SK-N-MC (cell line): Measurements from ENCODE around the gene SCNN1A.
A peak's percentile ranks its signal among the peaks of the same experiment; 100 is the strongest.

Source experiments
- DNase-seq: peaks from one replicate; pipeline ENCODE4 v3.0.0-alpha.2; 2011; ENCODE audit warnings: low read depth, low spot score
- H3K27ac ChIP-seq: fragments of 200-600 bp; sonication (generic); 2 replicates; pipeline ENCODE4 v1.5.1; 2016; ENCODE audit warnings: mixed run types
- H3K36me3 ChIP-seq: fragments of 200-600 bp; sonication (generic); 2 replicates; pipeline ENCODE4 v1.6.1; 2017; ENCODE audit warnings: antibody characterized with exemption, low read length, mixed read lengths; ENCODE audit not compliant: insufficient read depth
- H3K4me3 ChIP-seq: fragments of 200-600 bp; sonication (generic); 2 replicates; pipeline ENCODE4 v1.5.1; 2016
- H3K9ac ChIP-seq: fragments of 200-600 bp; sonication (generic); 2 replicates; pipeline ENCODE4 v1.8.0; 2017; ENCODE audit warnings: mixed run types, mixed read lengths; ENCODE audit not compliant: insufficient read length
- H3K9me3 ChIP-seq: fragments of 200-600 bp; sonication (generic); 2 replicates; pipeline ENCODE4 v1.6.1; 2017; ENCODE audit warnings: low read depth, mild to moderate bottlenecking, antibody characterized with exemption, low read length, moderate library complexity, mixed read lengths
- EZH2 ChIP-seq: fragments of 200-600 bp; sonication (generic); IDR thresholded peaks from one replicate; pipeline ENCODE4 v1.6.1; 2017; ENCODE audit warnings: antibody characterized with exemption
- FOXP2 ChIP-seq: optimal IDR thresholded peaks from 2 replicates; pipeline ENCODE3; 2011; ENCODE audit warnings: mild to moderate bottlenecking, moderate library complexity; ENCODE audit not compliant: insufficient read depth; ENCODE audit errors: extremely low read length, control extremely low read depth
- POLR2AphosphoS5 ChIP-seq: IDR thresholded peaks from 2 replicates; pipeline ENCODE4 v1.6.1; 2012; ENCODE audit warnings: mild to moderate bottlenecking, low read depth, low read length, borderline replicate concordance

Gene SCNN1A

GRCh38 chr12:6367969-6368892 is 7.1 kb downstream of the SCNN1A start:
- no peak for TF ChIP-seq FOXP2
- no peak for TF ChIP-seq POLR2AphosphoS5
- no peak for TF ChIP-seq EZH2
- Histone ChIP-seq H3K27ac (no peak overlapping the region), H3K9me3 (no peaks in the 10 kb centered on the region), H3K36me3 (no peaks in the 10 kb centered on the region), H3K9ac (no peak overlapping the region), H3K4me3 (no peak overlapping the region)
- DNase-seq = no peak

- Histone ChIP-seq H3K36me3 (no peaks in the 10 kb centered on the region), H3K4me3 (no peak overlapping the region), H3K27ac (no peak overlapping the region), H3K9ac (no peak overlapping the region), H3K9me3 (no peaks in the 10 kb centered on the region)
- no peak for TF ChIP-seq EZH2
- no peak for TF ChIP-seq POLR2AphosphoS5
- peak; percentile 14 for DNase-seq
Measured at GRCh38 chr12:6367065-6367968, 8.0 kb downstream of the SCNN1A start.

GRCh38 chr12:6364044-6364374 is 11.4 kb downstream of the SCNN1A start:
- no peak for DNase-seq
- Histone ChIP-seq H3K4me3 (no peak overlapping the region), H3K27ac (no peak overlapping the region), H3K9me3 (no peaks in the 10 kb centered on the region), H3K9ac (no peak overlapping the region), H3K36me3 (no peaks in the 10 kb centered on the region)
- TF ChIP-seq FOXP2 = no peak
- TF ChIP-seq POLR2AphosphoS5 = no peak
- TF ChIP-seq EZH2 = no peak

GRCh38 chr12:6363330-6364043 is 11.9 kb downstream of the SCNN1A start:
- no peak overlapping the region for H3K27ac ChIP-seq
- H3K9me3 ChIP-seq = no peaks in the 10 kb centered on the region
- H3K4me3 ChIP-seq = no peak overlapping the region
- no peaks in the 10 kb centered on the region for H3K36me3 ChIP-seq
- DNase-seq = no peak
- TF ChIP-seq POLR2AphosphoS5 = no peak
- no peak for TF ChIP-seq FOXP2
- no peak for TF ChIP-seq EZH2
- H3K9ac ChIP-seq = no peak overlapping the region

GRCh38 chr12:6363010-6363329 is 12.4 kb downstream of the SCNN1A start:
- TF ChIP-seq POLR2AphosphoS5 (no peak), FOXP2 (no peak), EZH2 (no peak)
- Histone ChIP-seq H3K36me3 (no peaks in the 10 kb centered on the region), H3K27ac (no peak overlapping the region), H3K9ac (no peak overlapping the region), H3K9me3 (no peaks in the 10 kb centered on the region), H3K4me3 (no peak overlapping the region)
- DNase-seq = no peak

GRCh38 chr12:6362403-6362802 is 13.0 kb downstream of the SCNN1A start:
- Histone ChIP-seq H3K36me3 (no peaks in the 10 kb centered on the region), H3K27ac (no peak overlapping the region), H3K9me3 (no peaks in the 10 kb centered on the region), H3K9ac (no peak overlapping the region), H3K4me3 (no peak overlapping the region)
- TF ChIP-seq FOXP2 = no peak
- no peak for TF ChIP-seq POLR2AphosphoS5
- TF ChIP-seq EZH2 = no peak
- no peak for DNase-seq

- no peak overlapping the region for H3K9ac ChIP-seq
- no peak for DNase-seq
- H3K4me3 ChIP-seq = no peak overlapping the region
- no peaks in the 10 kb centered on the region for H3K9me3 ChIP-seq
- TF ChIP-seq POLR2AphosphoS5 (no peak), EZH2 (no peak), FOXP2 (no peak)
- no peaks in the 10 kb centered on the region for H3K36me3 ChIP-seq
- no peak overlapping the region for H3K27ac ChIP-seq
Measured at GRCh38 chr12:6361834-6362233, 13.5 kb downstream of the SCNN1A start.

GRCh38 chr12:6360578-6361490 is 14.5 kb downstream of the SCNN1A start:
- DNase-seq = no peak
- Histone ChIP-seq H3K4me3 (no peak overlapping the region), H3K36me3 (no peaks in the 10 kb centered on the region), H3K27ac (no peak overlapping the region), H3K9me3 (no peaks in the 10 kb centered on the region), H3K9ac (no peak overlapping the region)
- TF ChIP-seq FOXP2 (no peak), EZH2 (no peak), POLR2AphosphoS5 (no peak)
